Measurements from ENCODE around the gene NLRC3.

DNA sequence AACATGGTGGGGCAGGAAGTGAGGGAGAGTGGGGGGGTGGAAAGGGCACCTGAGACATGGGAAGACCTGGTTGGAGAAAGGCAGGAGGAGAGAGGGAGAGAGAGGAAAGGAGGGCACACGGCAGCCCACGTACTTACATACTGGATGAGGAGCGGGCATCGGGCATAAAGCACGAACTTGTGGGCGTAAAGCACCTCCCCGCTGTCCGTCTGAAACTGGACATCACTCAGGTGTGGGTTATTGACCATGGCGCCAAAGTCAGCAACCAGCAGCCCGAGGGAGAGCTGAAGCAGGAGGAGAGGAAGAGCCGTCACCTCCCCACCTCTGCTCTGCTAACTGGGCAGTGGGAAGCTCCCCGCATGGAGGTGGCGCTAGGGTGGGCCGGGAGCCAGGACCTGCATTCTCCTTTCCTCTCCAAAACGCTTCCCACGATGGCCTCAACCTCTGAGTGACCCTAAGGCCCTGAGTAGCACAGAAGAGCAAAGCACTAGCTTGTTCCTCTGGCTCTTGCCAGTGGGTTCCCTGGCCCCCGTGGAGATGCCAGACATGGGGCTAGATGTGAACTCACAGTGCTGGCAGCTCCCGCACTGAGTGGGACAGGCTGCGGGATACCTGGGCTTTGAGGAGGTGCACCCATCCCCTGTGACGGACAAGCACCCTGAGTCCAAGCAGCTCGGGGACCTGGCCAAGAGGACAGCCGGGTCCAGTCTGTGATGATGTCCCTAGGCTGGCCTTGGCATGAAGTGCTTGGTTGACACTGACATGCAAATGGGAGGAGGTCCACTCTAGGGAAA is 17.3 kb upstream of the NLRC3 start:
- TF ChIP-seq POLR2A (IDR thresholded peaks at IDR 0.05; ENCODE audit: borderline replicate concordance, extremely low read depth, insufficient read depth, insufficient read length) (no peak), SP1 (IDR thresholded peaks at IDR 0.05; ENCODE audit: low read depth) (no peak), FOSL1 (IDR thresholded peaks at IDR 0.05; ENCODE audit: low read depth) (no peak), RAD21 (IDR thresholded peaks at IDR 0.05; ENCODE audit: low read depth) (no peak), EZH2 (IDR thresholded peaks at IDR 0.05) (no peak), ZFX (IDR thresholded peaks at IDR 0.05) (no peak), SIN3A (IDR thresholded peaks at IDR 0.05; ENCODE audit: low read depth) (no peak), YY1 (IDR thresholded peaks at IDR 0.05; ENCODE audit: extremely low read depth, insufficient replicate concordance, low read depth, low read length) (no peak), EZH2phosphoT487 (IDR thresholded peaks at IDR 0.05; ENCODE audit: borderline replicate concordance) (no peak), POLR2AphosphoS5 (IDR thresholded peaks at IDR 0.05; ENCODE audit: low read depth, low read length) (no peak)
- TF ChIP-seq, protein P1, sequence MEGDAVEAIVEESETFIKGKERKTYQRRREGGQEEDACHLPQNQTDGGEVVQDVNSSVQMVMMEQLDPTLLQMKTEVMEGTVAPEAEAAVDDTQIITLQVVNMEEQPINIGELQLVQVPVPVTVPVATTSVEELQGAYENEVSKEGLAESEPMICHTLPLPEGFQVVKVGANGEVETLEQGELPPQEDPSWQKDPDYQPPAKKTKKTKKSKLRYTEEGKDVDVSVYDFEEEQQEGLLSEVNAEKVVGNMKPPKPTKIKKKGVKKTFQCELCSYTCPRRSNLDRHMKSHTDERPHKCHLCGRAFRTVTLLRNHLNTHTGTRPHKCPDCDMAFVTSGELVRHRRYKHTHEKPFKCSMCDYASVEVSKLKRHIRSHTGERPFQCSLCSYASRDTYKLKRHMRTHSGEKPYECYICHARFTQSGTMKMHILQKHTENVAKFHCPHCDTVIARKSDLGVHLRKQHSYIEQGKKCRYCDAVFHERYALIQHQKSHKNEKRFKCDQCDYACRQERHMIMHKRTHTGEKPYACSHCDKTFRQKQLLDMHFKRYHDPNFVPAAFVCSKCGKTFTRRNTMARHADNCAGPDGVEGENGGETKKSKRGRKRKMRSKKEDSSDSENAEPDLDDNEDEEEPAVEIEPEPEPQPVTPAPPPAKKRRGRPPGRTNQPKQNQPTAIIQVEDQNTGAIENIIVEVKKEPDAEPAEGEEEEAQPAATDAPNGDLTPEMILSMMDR (IDR thresholded peaks at IDR 0.05 in 2 of 3, conservative IDR thresholded peaks at IDR 0.05 in 1 of 3; ENCODE audit: borderline replicate concordance in 1 of 3, insufficient read depth in 1 of 3, low read depth in 2 of 3, low read length in 2 of 3): no peak
